K562 (cell line): ENCODE data around the gene LRRC51.
A peak's percentile ranks its signal among the peaks of the same experiment; 100 is the strongest.

Source experiments
- AFF4 ChIP-seq: sonication (generic); formaldehyde crosslinking; IDR thresholded peaks from 2 replicates; pipeline ENCODE4 v1.8.0; 2023; ENCODE audit warnings: mild to moderate bottlenecking, missing genetic modification reagents
- NEUROD1 ChIP-seq: fragments of 150-350 bp; IDR thresholded peaks from 2 replicates; pipeline ENCODE4 v1.6.1; 2014; ENCODE audit warnings: borderline replicate concordance, low read length, low read depth; ENCODE audit not compliant: partially characterized antibody
- POLR2A ChIP-seq: fragments of 450-650 bp; conservative IDR thresholded peaks from 2 replicates; pipeline ENCODE4 v1.6.1; 2016
- ZKSCAN8 ChIP-seq: fragments of 200-800 bp; sonication (Bioruptor generic); IDR thresholded peaks from 2 replicates; pipeline ENCODE4 v1.6.1; 2016; ENCODE audit warnings: missing genetic modification characterization, missing compliant biosample characterization

- peak; percentile 65 for TF ChIP-seq NEUROD1
- peak; percentile 96 for TF ChIP-seq POLR2A
- no peak for TF ChIP-seq ZKSCAN8
- no peak for TF ChIP-seq AFF4
Measured at GRCh38 chr11:72112143-72112977, 31.7 kb downstream of the LRRC51 start, which contains the start of gene ANAPC15.
